Tibial nerve (tissue), 4 donors: Measurements from ENCODE around the gene CHTF8. TPM values are rescaled to one million over a fixed set of nuclear protein-coding genes. Genes with fewer than 3 reads are reported as not detected.
"Not testable (repeated sequence)": the region's sequence is repeated elsewhere in the genome, so short reads cannot be mapped to it uniquely, and the experiment has no call there.

Source experiments
- DNase-seq, 2 donors: peaks; one replicate each; pipeline ENCODE4 v3.0.0-alpha.2; 2019; ENCODE audit warnings: low spot score in 2 of 2
- H3K27ac ChIP-seq, 4 donors: fragments of 200-600 bp; sonication (generic) in 3 of 4; one replicate each; pipeline ENCODE4 v1.5.1; 2017 to 2019; ENCODE audit warnings: mild to moderate bottlenecking in 1 of 4
- H3K27me3 ChIP-seq, 2 donors: fragments of 200-600 bp; sonication (generic) in 1 of 2; one replicate each; pipeline versions ENCODE4 v1.5.1 to v1.6.0; 2017 to 2019
- H3K36me3 ChIP-seq, 3 donors: fragments of 200-600 bp; sonication (generic); one replicate each; pipeline ENCODE4 v1.5.1; 2018 to 2019
- H3K4me1 ChIP-seq, 4 donors: fragments of 200-600 bp; sonication (generic) in 3 of 4; one replicate each; pipeline ENCODE4 v1.5.1; 2017 to 2019
- H3K4me3 ChIP-seq, 4 donors: fragments of 200-600 bp; sonication (generic) in 3 of 4; one replicate each; pipeline ENCODE4 v1.5.1; 2017 to 2019; ENCODE audit warnings: mild to moderate bottlenecking in 1 of 4, moderate library complexity in 1 of 4
- H3K9me3 ChIP-seq, 4 donors: fragments of 200-600 bp; sonication (generic) in 3 of 4; one replicate each; pipeline ENCODE4 v1.5.1; 2017 to 2019
- CTCF ChIP-seq, 5 experiments: fragments of 200-600 bp in 3 of 5; fragments of 450-650 bp in 2 of 5; sonication (generic) in 3 of 5; IDR thresholded peaks; one replicate each; pipeline ENCODE4 v1.5.1; 2016 to 2019; ENCODE audit warnings: antibody characterized with exemption in 5 of 5, mild to moderate bottlenecking in 3 of 5, moderate library complexity in 2 of 5
- EP300 ChIP-seq, 2 donors: sonication (generic); formaldehyde crosslinking; IDR thresholded peaks; one replicate each; pipeline ENCODE4 v1.6.1; 2017; ENCODE audit warnings: antibody characterized with exemption in 2 of 2, mild to moderate bottlenecking in 1 of 2
- POLR2A ChIP-seq, 2 donors: fragments of 450-650 bp; IDR thresholded peaks; one replicate each; pipeline ENCODE4 v1.6.1; 2017; ENCODE audit warnings: antibody characterized with exemption in 2 of 2, mild to moderate bottlenecking in 2 of 2, moderate library complexity in 2 of 2
- WGBS, 2 donors: methylation state at CpG; one replicate each; pipeline ENCODE4 v1.1.5; 2018; 5-methylcytosine and 5-hydroxymethylcytosine counted together
- total RNA-seq, 4 donors: library from RNA; depleted of rRNA; stranded (reverse); fragments of >200 nt; gene quantifications; one replicate each; pipeline ENCODE4 v1.1.0, GENCODE V29; 2016

CHTF8 gene
- total RNA-seq, 4 donors from 2014 or later, result 58.8 to 99.0 (median 76.5) TPM

- Histone ChIP-seq H3K9me3 (no peaks in the 10 kb centered on the region), H3K27ac (no peak overlapping the region), H3K4me1 (peaks cover 0 to 4% (median 0%) of the 10 kb centered on the region in 4 donors), H3K27me3 (no peaks in the 10 kb centered on the region), H3K36me3 (peaks cover 0 to 88% (median 12%) of the 10 kb centered on the region in 3 donors), H3K4me3 (no peak overlapping the region)
- DNase-seq, result no peak
- TF ChIP-seq POLR2A (IDR thresholded peaks at IDR 0.05) (no peak), CTCF (IDR thresholded peaks at IDR 0.05) (no peak), EP300 (IDR thresholded peaks at IDR 0.05) (no peak)
- WGBS, 2 donors, result 77 to 80% methylated on average over 4 of the region's 4 CpGs
Observed at GRCh38 chr16:69145658-69146057, 13.3 kb upstream of the CHTF8 start.

DNA sequence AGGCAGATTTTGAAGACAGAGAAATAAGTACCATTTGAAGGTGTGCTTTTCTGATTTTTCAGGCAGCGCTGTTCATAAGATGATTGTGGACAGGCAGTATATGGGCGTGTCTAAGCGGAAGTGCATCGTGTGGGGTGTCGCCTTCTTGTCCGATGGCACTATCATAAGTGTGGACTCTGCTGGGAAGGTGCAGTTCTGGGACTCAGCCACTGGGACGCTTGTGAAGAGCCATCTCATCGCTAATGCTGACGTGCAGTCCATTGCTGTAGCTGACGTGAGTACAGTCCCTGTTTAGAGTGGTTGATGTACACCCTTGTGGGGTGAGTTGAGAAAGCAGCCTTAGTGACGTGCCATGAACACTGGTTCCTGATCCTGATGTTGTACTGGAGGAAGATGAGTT, 10.7 kb upstream of the CHTF8 start:
- Histone ChIP-seq H3K9me3 (no peaks in the 10 kb centered on the region), H3K27me3 (no peaks in the 10 kb centered on the region), H3K36me3 (peaks cover 0 to 94% (median 14%) of the 10 kb centered on the region in 3 donors), H3K4me3 (no peak overlapping the region), H3K27ac (no peak overlapping the region), H3K4me1 (no peaks in the 10 kb centered on the region)
- DNase-seq, result no peak
- WGBS, 2 donors, result 87 to 90% methylated on average over 11 of the region's 11 CpGs
- TF ChIP-seq POLR2A (IDR thresholded peaks at IDR 0.05) (no peak), EP300 (IDR thresholded peaks at IDR 0.05) (no peak), CTCF (IDR thresholded peaks at IDR 0.05) (no peak)

- no peak for DNase-seq
- TF ChIP-seq EP300 (IDR thresholded peaks at IDR 0.05) (no peak), POLR2A (IDR thresholded peaks at IDR 0.05) (no peak), CTCF (IDR thresholded peaks at IDR 0.05) (no peak)
- no peak overlapping the region for H3K27ac ChIP-seq
- no peaks in the 10 kb centered on the region for H3K4me1 ChIP-seq
- H3K36me3 ChIP-seq, result peaks cover 0 to 92% (median 14%) of the 10 kb centered on the region in 3 donors
- no peak overlapping the region for H3K4me3 ChIP-seq
- H3K27me3 ChIP-seq, result no peaks in the 10 kb centered on the region
- 90 to 92% methylated on average over 4 of the region's 4 CpGs for WGBS, 2 donors
- H3K9me3 ChIP-seq, result no peaks in the 10 kb centered on the region
Observed at GRCh38 chr16:69141936-69142335, 9.5 kb upstream of the CHTF8 start.

GRCh38 chr16:69141014-69141413, 8.6 kb upstream of the CHTF8 start:
- DNase-seq, result no peak
- no peaks in the 10 kb centered on the region for H3K27me3 ChIP-seq
- H3K9me3 ChIP-seq, result no peaks in the 10 kb centered on the region
- WGBS, 2 donors, result 87 to 88% methylated on average over 5 of the region's 5 CpGs
- no peaks in the 10 kb centered on the region for H3K4me1 ChIP-seq
- no peak overlapping the region for H3K27ac ChIP-seq
- TF ChIP-seq POLR2A (IDR thresholded peaks at IDR 0.05) (no peak), EP300 (IDR thresholded peaks at IDR 0.05) (no peak), CTCF (IDR thresholded peaks at IDR 0.05) (no peak)
- no peak overlapping the region for H3K4me3 ChIP-seq
- H3K36me3 ChIP-seq, result peaks cover 0 to 87% (median 14%) of the 10 kb centered on the region in 3 donors

DNA sequence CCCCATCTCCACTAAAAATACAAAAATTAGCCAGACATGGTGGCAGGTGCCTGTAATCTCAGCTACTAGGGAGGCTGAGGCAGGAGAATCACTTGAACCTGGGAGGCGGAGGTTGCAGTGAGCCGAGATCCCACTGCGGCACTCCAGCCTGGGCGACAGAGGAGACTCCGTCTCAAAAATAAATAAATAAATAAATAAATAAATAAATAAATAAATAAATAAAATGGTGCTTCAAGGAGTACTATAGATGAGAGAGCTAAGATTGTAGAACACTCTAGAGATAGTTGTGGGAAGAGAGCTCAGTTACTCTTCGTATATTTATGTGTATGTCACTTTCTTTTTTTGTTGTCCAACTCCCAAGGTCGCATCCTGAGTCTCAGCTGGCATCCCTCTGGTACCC, 7.1 kb upstream of the CHTF8 start:
- H3K9me3 ChIP-seq, DNase-seq, H3K27ac ChIP-seq, H3K4me1 ChIP-seq, H3K4me3 ChIP-seq, H3K27me3 ChIP-seq: not testable (repeated sequence)
- H3K36me3 ChIP-seq, result peaks cover 0 to 83% (median 14%) of the 10 kb centered on the region in 3 donors
- WGBS, 2 donors, result 91 to 96% methylated on average over 7 of the region's 7 CpGs

GRCh38 chr16:69138608-69139007, 6.2 kb upstream of the CHTF8 start:
- WGBS, 2 donors, result 86 to 91% methylated on average over 2 of the region's 2 CpGs
- Histone ChIP-seq H3K36me3 (peaks cover 0 to 74% (median 14%) of the 10 kb centered on the region in 3 donors), H3K4me3 (no peak overlapping the region), H3K9me3 (no peaks in the 10 kb centered on the region), H3K4me1 (peaks cover 0 to 8% (median 5%) of the 10 kb centered on the region in 4 donors), H3K27me3 (no peaks in the 10 kb centered on the region), H3K27ac (no peak overlapping the region)
- TF ChIP-seq POLR2A (IDR thresholded peaks at IDR 0.05) (no peak), CTCF (IDR thresholded peaks at IDR 0.05) (no peak), EP300 (IDR thresholded peaks at IDR 0.05) (no peak)
- no peak for DNase-seq
